ENCODE measurements around the gene ZNF490.

The ZNF490 gene

DNA sequence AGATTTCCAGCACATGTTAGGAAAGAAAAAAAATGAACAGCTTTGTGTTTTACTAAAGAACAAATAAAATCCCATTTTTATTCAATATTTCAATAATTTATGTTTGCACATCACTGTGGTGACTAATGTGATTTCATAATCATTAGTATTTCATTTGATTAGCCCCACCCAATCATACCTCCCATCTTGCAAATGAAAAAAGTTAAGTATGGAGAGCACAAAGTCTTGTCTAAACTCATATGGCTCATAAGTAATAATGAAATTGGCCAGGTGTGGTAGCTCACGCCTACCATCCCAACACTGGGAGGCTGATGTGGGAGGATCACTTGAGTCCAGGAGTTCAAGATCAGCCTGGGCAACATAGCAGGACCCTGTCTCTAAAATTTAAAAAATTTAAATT is 3.8 kb downstream of the ZNF490 start:
- CTCF ChIA-PET, result interaction anchor here (1.5 to 1.8 kb wide), 3 partner anchors 42 to 65 kb away, joined by 3 to 6 read pairs (median 5); no protein-coding TSS in a partner anchor
- DNase-seq (ENCODE audit: low read depth, low spot score), result no peak
- POLR2A ChIA-PET, result no interaction called here
- TF ChIP-seq, protein P1, sequence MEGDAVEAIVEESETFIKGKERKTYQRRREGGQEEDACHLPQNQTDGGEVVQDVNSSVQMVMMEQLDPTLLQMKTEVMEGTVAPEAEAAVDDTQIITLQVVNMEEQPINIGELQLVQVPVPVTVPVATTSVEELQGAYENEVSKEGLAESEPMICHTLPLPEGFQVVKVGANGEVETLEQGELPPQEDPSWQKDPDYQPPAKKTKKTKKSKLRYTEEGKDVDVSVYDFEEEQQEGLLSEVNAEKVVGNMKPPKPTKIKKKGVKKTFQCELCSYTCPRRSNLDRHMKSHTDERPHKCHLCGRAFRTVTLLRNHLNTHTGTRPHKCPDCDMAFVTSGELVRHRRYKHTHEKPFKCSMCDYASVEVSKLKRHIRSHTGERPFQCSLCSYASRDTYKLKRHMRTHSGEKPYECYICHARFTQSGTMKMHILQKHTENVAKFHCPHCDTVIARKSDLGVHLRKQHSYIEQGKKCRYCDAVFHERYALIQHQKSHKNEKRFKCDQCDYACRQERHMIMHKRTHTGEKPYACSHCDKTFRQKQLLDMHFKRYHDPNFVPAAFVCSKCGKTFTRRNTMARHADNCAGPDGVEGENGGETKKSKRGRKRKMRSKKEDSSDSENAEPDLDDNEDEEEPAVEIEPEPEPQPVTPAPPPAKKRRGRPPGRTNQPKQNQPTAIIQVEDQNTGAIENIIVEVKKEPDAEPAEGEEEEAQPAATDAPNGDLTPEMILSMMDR (IDR thresholded peaks at IDR 0.05; ENCODE audit: insufficient read depth, low read length, missing control alignments), result no peak
- H3K4me3 ChIP-seq (ENCODE audit: low read depth, low read length), result no peak overlapping the region

DNA sequence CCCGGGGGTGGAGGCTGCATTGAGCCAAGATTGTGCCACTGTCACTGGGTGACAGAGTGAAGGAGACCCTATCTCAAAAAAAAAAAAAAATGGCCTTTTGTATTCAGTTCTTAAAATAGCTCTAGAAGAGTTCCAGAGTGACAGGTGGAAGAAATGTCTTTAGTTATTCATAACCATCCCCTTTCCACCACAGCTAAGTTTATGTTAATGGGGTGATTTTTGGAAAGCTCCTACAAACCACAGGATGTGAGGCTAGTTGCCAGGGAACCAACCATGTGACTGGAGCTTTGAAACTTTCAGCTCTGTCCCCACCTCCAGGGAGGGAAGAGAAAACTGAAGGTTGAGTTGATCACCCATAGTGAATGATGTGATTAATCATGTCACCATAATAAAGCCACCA is 6.9 kb downstream of the ZNF490 start:
- ChIA-PET POLR2A (interaction anchor here (0.8 kb wide), 1 partner anchor 8 kb away, joined by 3 read pairs; no protein-coding TSS in a partner anchor), CTCF (interaction anchor here (1.2 to 1.3 kb wide), 3 partner anchors 39 to 69 kb away, joined by 3 read pairs; no protein-coding TSS in a partner anchor)
- TF ChIP-seq, protein P1 (IDR thresholded peaks at IDR 0.05; ENCODE audit: insufficient read depth, low read length, missing control alignments), result no peak
- H3K4me3 ChIP-seq (ENCODE audit: low read depth, low read length), result no peak overlapping the region
- no peak for DNase-seq (ENCODE audit: low read depth, low spot score)

DNA sequence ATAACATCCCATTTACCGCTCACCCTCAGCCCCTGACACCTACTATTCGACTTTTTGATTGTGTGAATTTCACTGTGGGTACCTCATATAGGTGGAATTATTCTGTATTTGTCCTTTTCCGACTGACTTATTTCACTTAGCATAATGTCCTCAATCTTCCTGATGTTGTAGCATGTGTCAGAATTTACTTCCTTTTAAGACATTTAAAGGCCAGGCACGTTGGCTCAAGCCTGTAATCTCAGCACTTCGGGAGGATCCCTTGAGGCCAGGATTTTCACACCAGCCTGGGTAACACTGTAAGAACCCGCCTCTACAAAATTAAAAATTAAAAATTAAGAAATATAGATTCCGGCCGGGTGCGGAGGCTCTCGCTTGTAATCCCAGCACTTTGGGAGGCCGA is 13.0 kb downstream of the ZNF490 start:
- DNase-seq (ENCODE audit: low read depth, low spot score), result no peak
- ChIA-PET CTCF (no interaction called here), POLR2A (no interaction called here)
- no peak overlapping the region for H3K4me3 ChIP-seq (ENCODE audit: low read depth, low read length)
- TF ChIP-seq, protein P1 (IDR thresholded peaks at IDR 0.05; ENCODE audit: insufficient read depth, low read length, missing control alignments), result no peak

DNA sequence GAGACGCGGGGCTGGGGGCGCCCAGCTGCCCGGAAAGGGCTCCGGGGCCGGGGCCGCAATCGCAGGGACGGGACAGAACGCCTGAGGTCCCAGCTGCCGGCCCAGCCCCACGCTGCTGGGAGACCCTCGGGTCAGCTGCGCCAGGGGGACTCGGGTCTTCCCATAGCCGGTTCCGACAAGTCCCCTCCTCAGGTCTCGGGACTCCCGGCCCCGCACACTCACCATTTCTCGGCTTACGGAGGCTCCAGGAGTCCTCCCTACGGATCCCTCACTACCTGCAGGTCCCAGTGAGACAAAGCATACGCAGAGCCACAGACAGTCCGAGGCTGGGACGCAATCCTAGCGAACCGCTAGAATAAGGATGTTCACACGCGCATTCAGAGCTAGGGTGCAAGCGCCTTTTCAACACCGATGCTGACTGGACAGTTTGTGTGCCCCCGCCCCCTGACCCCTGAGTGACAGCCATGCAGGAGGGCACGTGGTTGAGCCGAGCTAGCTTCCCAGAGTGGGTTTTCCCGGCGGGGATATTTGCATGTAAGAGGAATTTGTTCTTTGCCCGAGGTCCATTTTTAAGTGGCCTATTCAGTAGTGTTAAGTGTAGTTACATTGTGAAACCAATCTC is 13.6 kb downstream of the ZNF490 start:
- no peak overlapping the region for H3K4me3 ChIP-seq (ENCODE audit: low read depth, low read length)
- POLR2A ChIA-PET, result no interaction called here
- TF ChIP-seq, protein P1 (IDR thresholded peaks at IDR 0.05; ENCODE audit: insufficient read depth, low read length, missing control alignments), result no peak
- CTCF ChIA-PET, result interaction anchor here (1.5 kb wide), 1 partner anchor 33 kb away, joined by 4 read pairs; no protein-coding TSS in a partner anchor
- no peak for DNase-seq (ENCODE audit: low read depth, low spot score)

DNA sequence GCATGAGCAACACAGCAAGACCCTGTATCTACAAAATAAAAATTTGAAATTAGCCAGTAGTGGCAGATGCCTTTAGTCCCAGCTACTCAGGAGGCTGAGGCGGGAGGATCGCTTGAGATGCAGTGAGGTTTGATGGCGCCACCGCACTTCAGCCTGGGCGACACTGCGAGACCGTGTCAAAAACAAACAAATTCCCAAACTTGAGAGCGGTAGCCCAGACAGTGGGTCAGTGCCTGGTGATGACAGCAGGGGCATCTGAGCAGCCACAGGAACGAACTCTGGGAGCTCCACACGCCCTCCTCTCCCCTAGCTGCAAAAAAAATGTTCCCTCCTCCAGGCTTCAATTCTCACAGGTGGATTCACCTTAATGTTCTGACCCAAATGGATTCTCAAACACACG is 14.1 kb downstream of the ZNF490 start:
- ChIA-PET CTCF (interaction anchor here (1.5 kb wide), 1 partner anchor 33 kb away, joined by 4 read pairs; no protein-coding TSS in a partner anchor), POLR2A (no interaction called here)
- no peak overlapping the region for H3K4me3 ChIP-seq (ENCODE audit: low read depth, low read length)
- no peak for DNase-seq (ENCODE audit: low read depth, low spot score)
- TF ChIP-seq, protein P1 (IDR thresholded peaks at IDR 0.05; ENCODE audit: insufficient read depth, low read length, missing control alignments), result no peak

DNA sequence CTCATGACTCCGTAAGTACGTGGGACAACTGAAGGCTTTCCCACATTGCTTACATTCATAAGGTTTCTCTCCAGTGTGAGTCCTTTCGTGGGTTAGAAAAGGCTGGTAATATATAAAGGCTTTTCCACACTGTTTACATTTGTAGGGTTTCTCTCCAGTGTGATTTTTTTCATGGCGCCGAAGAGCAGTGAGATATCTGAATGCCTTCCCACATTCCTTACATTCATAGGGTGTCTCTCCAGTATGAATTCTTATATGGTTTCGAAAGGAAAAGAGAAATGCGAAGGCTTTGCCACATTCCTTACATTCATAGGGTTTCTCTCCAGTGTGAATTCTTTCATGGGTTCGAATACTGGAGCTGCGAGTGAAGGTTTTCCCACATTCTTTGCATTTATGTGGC is 29.5 kb downstream of the ZNF490 start:
- POLR2A ChIA-PET, result no interaction called here
- no peak for DNase-seq (ENCODE audit: low read depth, low spot score)
- TF ChIP-seq, protein P1 (IDR thresholded peaks at IDR 0.05; ENCODE audit: insufficient read depth, low read length, missing control alignments), result no peak
- no peak overlapping the region for H3K4me3 ChIP-seq (ENCODE audit: low read depth, low read length)
- CTCF ChIA-PET, result interaction anchor here (0.9 to 1.3 kb wide), 2 partner anchors 11 to 18 kb away, joined by 3 to 4 read pairs; no protein-coding TSS in a partner anchor
